ENCODE measurements around the gene MKRN2.

DNA sequence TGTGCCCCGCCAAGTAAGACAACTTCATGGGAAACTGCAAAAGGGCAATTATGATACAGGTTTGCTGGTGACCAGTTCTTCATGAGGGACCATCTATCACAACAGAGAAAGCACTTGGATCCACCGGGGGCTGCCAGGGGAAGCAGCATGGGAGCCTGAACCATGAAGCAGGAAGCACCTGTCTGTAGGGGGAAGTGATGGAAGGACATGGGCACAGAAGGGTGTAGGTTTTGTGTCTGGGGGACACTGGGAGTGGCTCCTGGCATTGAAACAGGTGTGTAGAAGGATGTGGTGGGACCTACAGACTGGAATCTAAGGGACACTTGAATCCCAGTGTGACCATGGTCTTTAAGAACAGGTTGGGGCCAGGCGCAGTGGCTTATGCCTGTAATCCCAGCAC lies 22.6 kb downstream of the MKRN2 start:
- TF ChIP-seq, protein P1, sequence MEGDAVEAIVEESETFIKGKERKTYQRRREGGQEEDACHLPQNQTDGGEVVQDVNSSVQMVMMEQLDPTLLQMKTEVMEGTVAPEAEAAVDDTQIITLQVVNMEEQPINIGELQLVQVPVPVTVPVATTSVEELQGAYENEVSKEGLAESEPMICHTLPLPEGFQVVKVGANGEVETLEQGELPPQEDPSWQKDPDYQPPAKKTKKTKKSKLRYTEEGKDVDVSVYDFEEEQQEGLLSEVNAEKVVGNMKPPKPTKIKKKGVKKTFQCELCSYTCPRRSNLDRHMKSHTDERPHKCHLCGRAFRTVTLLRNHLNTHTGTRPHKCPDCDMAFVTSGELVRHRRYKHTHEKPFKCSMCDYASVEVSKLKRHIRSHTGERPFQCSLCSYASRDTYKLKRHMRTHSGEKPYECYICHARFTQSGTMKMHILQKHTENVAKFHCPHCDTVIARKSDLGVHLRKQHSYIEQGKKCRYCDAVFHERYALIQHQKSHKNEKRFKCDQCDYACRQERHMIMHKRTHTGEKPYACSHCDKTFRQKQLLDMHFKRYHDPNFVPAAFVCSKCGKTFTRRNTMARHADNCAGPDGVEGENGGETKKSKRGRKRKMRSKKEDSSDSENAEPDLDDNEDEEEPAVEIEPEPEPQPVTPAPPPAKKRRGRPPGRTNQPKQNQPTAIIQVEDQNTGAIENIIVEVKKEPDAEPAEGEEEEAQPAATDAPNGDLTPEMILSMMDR (IDR thresholded peaks at IDR 0.05): no peak
- TF ChIP-seq POLR2A (IDR thresholded peaks at IDR 0.05): no peak

Data from testis (tissue), 2 donors.